IMR-90 (cell line): ENCODE data around the gene PPIL3. TPM values are rescaled to one million over a fixed set of nuclear protein-coding genes. Genes with fewer than 3 reads are reported as not detected.

Source experiments
- ATAC-seq: fragments of 200-7000 bp; cut with Tn5 transposase; 2 replicates; pipeline ENCODE4 v1.9.1; 2020; ENCODE audit warnings: low read depth, mild to moderate bottlenecking, moderate library complexity
- BruUV-seq: library from RNA; stranded (reverse); fragments of 400-500 nt; replicated peaks from 2 replicates; lab custom pipeline; 2021; lab: Mats Ljungman, UMichigan
- CTCF ChIA-PET: fragments of 300-600 bp; formaldehyde crosslinking; extraction: SDS; loops from one replicate; lab custom pipeline; 2021; ENCODE audit warnings: antibody characterized with exemption; lab: Yijun Ruan, JAX
- POLR2A ChIA-PET: fragments of 300-600 bp; sonication (Branson Sonifier 250); formaldehyde crosslinking; loops from one replicate; lab custom pipeline; 2022; ENCODE audit warnings: antibody characterized with exemption; ENCODE audit not compliant: unreplicated experiment; lab: Charles Lee
- DNase-seq: peaks from one replicate; pipeline ENCODE4 v3.0.0; 2013
- H2AFZ ChIP-seq: replicated peaks from 2 replicates; pipeline ENCODE3; 2013; ENCODE audit warnings: low read length, mild to moderate bottlenecking; ENCODE audit not compliant: poor library complexity
- H2AK5ac ChIP-seq: 2 replicates; pipeline ENCODE4 v1.6.1; 2013; ENCODE audit warnings: low read depth, low read length, inconsistent platforms
- H2AK9ac ChIP-seq: replicated peaks from 2 replicates; pipeline ENCODE3; 2013; ENCODE audit warnings: mild to moderate bottlenecking, low read depth, low read length, moderate library complexity; ENCODE audit not compliant: poor library complexity
- H2BK120ac ChIP-seq: 2 replicates; pipeline ENCODE4 v1.6.1; 2013; ENCODE audit warnings: low read depth, low read length, inconsistent platforms
- H2BK15ac ChIP-seq: 3 replicates; pipeline ENCODE4 v1.6.1; 2013; ENCODE audit warnings: low read depth, low read length, inconsistent platforms
- H2BK20ac ChIP-seq: 2 replicates; pipeline ENCODE4 v1.6.1; 2013; ENCODE audit warnings: low read depth, mild to moderate bottlenecking, inconsistent platforms, low read length, moderate library complexity
- H2BK5ac ChIP-seq: 2 replicates; pipeline ENCODE4 v1.6.1; 2013; ENCODE audit warnings: mild to moderate bottlenecking, low read depth, low read length, inconsistent platforms; ENCODE audit not compliant: poor library complexity, severe bottlenecking
- H3K14ac ChIP-seq: replicated peaks from 2 replicates; pipeline ENCODE4 v1.6.1; 2013; ENCODE audit warnings: low read depth, low read length, inconsistent platforms
- H3K18ac ChIP-seq: 2 replicates; pipeline ENCODE4 v1.6.1; 2013; ENCODE audit warnings: low read depth, low read length, control low read depth
- H3K23ac ChIP-seq: 2 replicates; pipeline ENCODE4 v1.6.1; 2013; ENCODE audit warnings: low read depth, low read length, inconsistent platforms
- H3K27ac ChIP-seq: 2 replicates; pipeline ENCODE4 v1.5.1; 2013; ENCODE audit warnings: mild to moderate bottlenecking, control low read depth, low read length; ENCODE audit not compliant: insufficient read depth
- H3K27me3 ChIP-seq: 2 replicates; pipeline ENCODE4 v1.6.1; 2013; ENCODE audit warnings: low read length; ENCODE audit not compliant: control insufficient read depth, insufficient read depth
- H3K36me3 ChIP-seq: 2 replicates; pipeline ENCODE4 v1.6.1; 2013; ENCODE audit warnings: low read length, mixed read lengths; ENCODE audit not compliant: control insufficient read depth, insufficient read depth
- H3K4ac ChIP-seq: 2 replicates; pipeline ENCODE4 v1.6.1; 2013; ENCODE audit warnings: low read depth, low read length, inconsistent platforms
- H3K4me1 ChIP-seq: 2 replicates; pipeline ENCODE4 v1.6.1; 2013; ENCODE audit warnings: low read length, mixed read lengths; ENCODE audit not compliant: control insufficient read depth, insufficient read depth
- H3K4me2 ChIP-seq: 2 replicates; pipeline ENCODE4 v1.6.1; 2013; ENCODE audit warnings: low read depth, mild to moderate bottlenecking, control low read depth, low read length, moderate library complexity
- H3K4me3 ChIP-seq: 2 replicates; pipeline ENCODE4 v1.5.1; 2013; ENCODE audit warnings: low read depth, mild to moderate bottlenecking, control low read depth, low read length, moderate library complexity; ENCODE audit not compliant: insufficient read depth
- H3K56ac ChIP-seq: 2 replicates; pipeline ENCODE4 v1.6.1; 2013; ENCODE audit warnings: low read length, inconsistent platforms; ENCODE audit not compliant: insufficient read depth; ENCODE audit errors: extremely low read depth
- H3K79me1 ChIP-seq, 2 experiments: 2 replicates each; pipeline ENCODE4 v1.6.1; 2013; ENCODE audit warnings: low read length in 2 of 2, inconsistent platforms in 1 of 2, low read depth in 1 of 2
- H3K9ac ChIP-seq: 2 replicates; pipeline ENCODE4 v1.6.1; 2013; ENCODE audit warnings: low read depth, low read length, control low read depth
- H3K9me1 ChIP-seq: 2 replicates; pipeline ENCODE4 v1.6.1; 2013; ENCODE audit warnings: low read length, inconsistent platforms; ENCODE audit not compliant: insufficient read depth
- H3K9me3 ChIP-seq: 2 replicates; pipeline ENCODE4 v1.6.1; 2013; ENCODE audit warnings: low read length; ENCODE audit not compliant: control insufficient read depth, insufficient read depth
- H4K20me1 ChIP-seq: 2 replicates; pipeline ENCODE4 v1.6.1; 2013; ENCODE audit warnings: low read length, inconsistent platforms; ENCODE audit not compliant: insufficient read depth
- H4K5ac ChIP-seq: 2 replicates; pipeline ENCODE4 v1.6.1; 2013; ENCODE audit warnings: mild to moderate bottlenecking, low read depth, low read length, control low read depth
- H4K8ac ChIP-seq, 2 experiments: 2 replicates each; pipeline ENCODE4 v1.6.1; 2013; ENCODE audit warnings: low read depth in 2 of 2, low read length in 2 of 2, control low read depth in 1 of 2, inconsistent platforms in 1 of 2
- H4K91ac ChIP-seq: 2 replicates; pipeline ENCODE4 v1.6.1; 2013; ENCODE audit warnings: low read depth, low read length, inconsistent platforms; ENCODE audit not compliant: insufficient read depth
- NFE2L2 ChIP-seq: fragments of 150-350 bp; IDR thresholded peaks from 2 replicates; pipeline ENCODE4 v1.6.1; 2016; ENCODE audit warnings: low read depth, mild to moderate bottlenecking, low read length
- RAD21 ChIP-seq: IDR thresholded peaks from 2 replicates; pipeline ENCODE4 v1.6.1; 2012; ENCODE audit warnings: low read length, improper control_type of control experiment
- SMC3 ChIP-seq: fragments of 150-350 bp; IDR thresholded peaks from 2 replicates; pipeline ENCODE4 v1.6.1; 2016; ENCODE audit warnings: low read depth, mild to moderate bottlenecking, antibody characterized with exemption, low read length, moderate library complexity
- WGBS, 2 experiments: methylation state at CpG; one replicate each; pipeline versions ENCODE4 v1.1.5 to v1.1.7; 2013; ENCODE audit warnings: missing lambda C conversion rate in 2 of 2; ENCODE audit not compliant: insufficient read length in 1 of 2; ENCODE audit errors: extremely low coverage in 2 of 2; 5-methylcytosine and 5-hydroxymethylcytosine counted together
- dilution Hi-C: fragments of 300-500 bp; cut with HindIII; formaldehyde crosslinking; loops from one replicate; pipeline ENCODE4 v1.14.3; 2018; ENCODE audit warnings: low sequenced_read_pairs; ENCODE audit not compliant: unreplicated experiment
- in situ Hi-C: fragments of 300-500 bp; cut with MboI; formaldehyde crosslinking; loops from 3 replicates; pipeline ENCODE4 v1.14.3; 2019; ENCODE audit warnings: low sequenced_read_pairs, inconsistent platforms, mixed read lengths
- intact Hi-C: fragments of 100-400 bp; cut with micrococcal nuclease; formaldehyde crosslinking; loops from 2 replicates; pipeline ENCODE4 v1.10.0; 2022
- polyA plus RNA-seq, 3 experiments: library from polyadenylated mRNA; depleted of rRNA; stranded (reverse); fragments of >200 nt; gene quantifications; 2 replicates each; pipeline ENCODE4 v1.2.3, GENCODE V29; 2012; ENCODE audit warnings: low replicate concordance in 1 of 3
- total RNA-seq: library from RNA; depleted of rRNA; stranded (reverse); fragments of >200 nt; gene quantifications from 2 replicates; pipeline ENCODE4 v1.2.3, GENCODE V29; 2012
- TF ChIP-seq, protein P1 (sequence below): fragments of 150-350 bp; IDR thresholded peaks from 2 replicates; pipeline ENCODE4 v1.6.1; 2016; ENCODE audit warnings: low read depth, mild to moderate bottlenecking, low read length, moderate library complexity, borderline replicate concordance
- TF ChIP-seq, protein P2 (sequence below): conservative IDR thresholded peaks from 2 replicates; pipeline ENCODE4 v1.5.1; 2012; ENCODE audit warnings: mild to moderate bottlenecking, low read depth, low read length, improper control_type of control experiment

The PPIL3 gene
- total and polyA plus RNA-seq, 2 of the 4 experiments (the other 2 are of a cell fraction), result 35.1 to 47.9 TPM

DNA sequence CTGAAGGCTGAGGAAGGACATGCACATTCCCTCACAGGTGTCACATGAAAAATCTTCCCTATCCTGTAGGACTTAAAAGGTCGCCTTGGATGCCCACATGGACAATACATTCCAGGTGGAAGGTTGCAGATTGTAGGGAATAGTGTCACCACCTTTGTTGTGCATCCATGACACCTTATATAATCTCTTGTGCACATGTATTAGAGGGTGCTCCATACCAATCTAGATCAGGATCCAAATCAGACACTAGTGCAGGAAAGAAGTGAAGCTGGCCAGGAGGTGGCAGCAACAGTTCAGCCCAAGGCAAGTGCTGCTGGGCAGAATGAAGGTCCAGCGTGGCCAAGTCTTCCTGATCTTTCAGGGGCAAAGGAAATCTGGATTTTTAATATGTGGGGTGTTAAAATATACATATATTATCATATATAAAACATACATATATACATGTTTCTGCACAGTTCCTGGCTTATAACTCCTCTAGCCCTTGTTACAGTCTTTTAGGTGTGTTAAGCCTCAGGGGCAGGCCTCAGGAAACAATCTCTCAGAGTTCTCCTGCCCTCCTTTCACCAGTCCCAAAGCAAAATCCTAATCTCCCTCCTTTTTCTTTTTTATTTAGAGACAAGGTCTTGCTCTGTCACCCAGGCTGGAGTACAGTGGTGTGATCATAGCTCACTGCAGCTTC, 16.9 kb upstream of the PPIL3 start:
- intact Hi-C loops (loop anchor here (1.0 to 2.0 kb wide), 3 partner anchors 164 to 272 kb away; no protein-coding TSS in a partner anchor), in situ Hi-C loops (loop anchor here (5.0 kb wide), 2 partner anchors 162 to 272 kb away; no protein-coding TSS in a partner anchor), dilution Hi-C loops (no loop called here)
- Histone ChIP-seq H3K9me1 (no peaks in the 10 kb centered on the region), H2BK120ac (no peak overlapping the region), H4K8ac (no peak overlapping the region), H3K36me3 (peaks cover 7% of the 10 kb centered on the region), H3K27me3 (no peaks in the 10 kb centered on the region), H3K23ac (no peak overlapping the region), H3K4me1 (no peaks in the 10 kb centered on the region), H3K4me3 (no peak overlapping the region), H4K5ac (no peak overlapping the region), H3K9me3 (no peaks in the 10 kb centered on the region), H2AFZ (no peak overlapping the region), H2BK20ac (no peak overlapping the region), H2BK15ac (no peak overlapping the region), H3K14ac (no peak overlapping the region), H3K18ac (no peak overlapping the region), H3K9ac (no peak overlapping the region), H4K91ac (no peak overlapping the region), H3K79me1 (peaks cover 3% of the 10 kb centered on the region in 2 experiments; a peak in 2 of 4 replicates), H3K4me2 (no peak overlapping the region), H3K4ac (no peak overlapping the region), H4K20me1 (no peaks in the 10 kb centered on the region), H3K27ac (no peak overlapping the region), H2AK5ac (0 out of 2 replicates have a peak overlapping the region, but pooled peaks have one; percentile 8), H2AK9ac (no peak overlapping the region), H2BK5ac (no peak overlapping the region), H3K56ac (no peak overlapping the region)
- WGBS, 2 experiments, result no CpG with 5 or more reads among the region's 2 CpGs
- TF ChIP-seq, protein P1, sequence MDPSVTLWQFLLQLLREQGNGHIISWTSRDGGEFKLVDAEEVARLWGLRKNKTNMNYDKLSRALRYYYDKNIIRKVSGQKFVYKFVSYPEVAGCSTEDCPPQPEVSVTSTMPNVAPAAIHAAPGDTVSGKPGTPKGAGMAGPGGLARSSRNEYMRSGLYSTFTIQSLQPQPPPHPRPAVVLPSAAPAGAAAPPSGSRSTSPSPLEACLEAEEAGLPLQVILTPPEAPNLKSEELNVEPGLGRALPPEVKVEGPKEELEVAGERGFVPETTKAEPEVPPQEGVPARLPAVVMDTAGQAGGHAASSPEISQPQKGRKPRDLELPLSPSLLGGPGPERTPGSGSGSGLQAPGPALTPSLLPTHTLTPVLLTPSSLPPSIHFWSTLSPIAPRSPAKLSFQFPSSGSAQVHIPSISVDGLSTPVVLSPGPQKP, result no peak
- TF ChIP-seq SMC3, result peak; percentile 83
- TF ChIP-seq RAD21, result peak; percentile 87
- TF ChIP-seq, protein P2, sequence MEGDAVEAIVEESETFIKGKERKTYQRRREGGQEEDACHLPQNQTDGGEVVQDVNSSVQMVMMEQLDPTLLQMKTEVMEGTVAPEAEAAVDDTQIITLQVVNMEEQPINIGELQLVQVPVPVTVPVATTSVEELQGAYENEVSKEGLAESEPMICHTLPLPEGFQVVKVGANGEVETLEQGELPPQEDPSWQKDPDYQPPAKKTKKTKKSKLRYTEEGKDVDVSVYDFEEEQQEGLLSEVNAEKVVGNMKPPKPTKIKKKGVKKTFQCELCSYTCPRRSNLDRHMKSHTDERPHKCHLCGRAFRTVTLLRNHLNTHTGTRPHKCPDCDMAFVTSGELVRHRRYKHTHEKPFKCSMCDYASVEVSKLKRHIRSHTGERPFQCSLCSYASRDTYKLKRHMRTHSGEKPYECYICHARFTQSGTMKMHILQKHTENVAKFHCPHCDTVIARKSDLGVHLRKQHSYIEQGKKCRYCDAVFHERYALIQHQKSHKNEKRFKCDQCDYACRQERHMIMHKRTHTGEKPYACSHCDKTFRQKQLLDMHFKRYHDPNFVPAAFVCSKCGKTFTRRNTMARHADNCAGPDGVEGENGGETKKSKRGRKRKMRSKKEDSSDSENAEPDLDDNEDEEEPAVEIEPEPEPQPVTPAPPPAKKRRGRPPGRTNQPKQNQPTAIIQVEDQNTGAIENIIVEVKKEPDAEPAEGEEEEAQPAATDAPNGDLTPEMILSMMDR, result peak; percentile 76
- no peak for TF ChIP-seq NFE2L2
- BruUV-seq, result no TSS peak
- CTCF ChIA-PET, result interaction anchor here (0.9 to 2.1 kb wide), 4 partner anchors 8 to 272 kb away, joined by 3 to 11 read pairs (median 5); no protein-coding TSS in a partner anchor
- POLR2A ChIA-PET, result no interaction called here
- ATAC-seq, result peak; percentile 86
- DNase-seq, result peak; percentile 74
